Spleen (tissue), 7 donors: ENCODE measurements around the gene SLC36A4.

Experiments used
- CTCF ChIP-seq, 11 experiments: fragments of 200-600 bp in 7 of 11; fragments of 450-650 bp in 4 of 11; sonication (generic) in 4 of 11; IDR thresholded peaks in 8 of 11; conservative IDR thresholded peaks in 3 of 11; 1 replicate in 7 of 11; 2 replicates in 4 of 11; pipeline versions ENCODE4 v1.4.0 to v1.8.0; 2016 to 2021; ENCODE audit warnings: antibody characterized with exemption in 11 of 11, inconsistent platforms in 4 of 11, mild to moderate bottlenecking in 1 of 11
- POLR2A ChIP-seq, 3 donors: fragments of 450-650 bp; IDR thresholded peaks; one replicate each; pipeline ENCODE4 v1.5.1; 2017; ENCODE audit warnings: antibody characterized with exemption in 3 of 3, mild to moderate bottlenecking in 1 of 3
- donor health status: DM: no; HTN: no; CAD: no; lungs with moderate emphysema.
- donor health status: DM: no; HTN: no; CAD: no.
- donor health status: DM: no; HTN: no; CAD: no.

DNA sequence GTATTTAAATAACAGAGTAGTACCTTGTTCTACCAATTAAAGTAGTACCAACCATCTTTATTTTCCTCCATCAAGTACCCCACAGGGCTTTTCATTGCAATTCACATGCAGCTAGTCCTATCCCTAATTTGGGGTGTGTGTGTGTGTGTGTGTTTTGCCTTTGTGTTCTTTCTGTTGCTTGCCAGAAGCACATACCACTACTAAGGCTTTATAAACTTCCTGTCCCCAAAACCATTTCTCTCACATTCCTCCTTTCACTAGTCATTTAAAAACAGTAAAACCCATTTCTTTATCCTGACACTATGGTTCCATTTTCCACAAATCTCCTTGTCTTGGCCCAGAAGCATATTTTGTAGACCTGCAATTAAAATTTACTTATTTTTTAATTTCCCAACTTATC lies 54.6 kb downstream of the SLC36A4 start:
- TF ChIP-seq CTCF (IDR thresholded peaks at IDR 0.05 in 8 of 11, conservative IDR thresholded peaks at IDR 0.05 in 3 of 11) (no peak), POLR2A (IDR thresholded peaks at IDR 0.05) (no peak)
